NCI-H526 treated with DMSO at 0.1 percent for 48 hours (cell line): ENCODE measurements around the gene ZEB1.
"Not testable (repeated sequence)": the region's sequence is repeated elsewhere in the genome, so short reads cannot be mapped to it uniquely, and the experiment has no call there.

Source experiments
- DNase-seq: peaks from one replicate; lab custom pipeline; 2025; lab: John Stamatoyannopoulos, UW

Gene ZEB1

DNA sequence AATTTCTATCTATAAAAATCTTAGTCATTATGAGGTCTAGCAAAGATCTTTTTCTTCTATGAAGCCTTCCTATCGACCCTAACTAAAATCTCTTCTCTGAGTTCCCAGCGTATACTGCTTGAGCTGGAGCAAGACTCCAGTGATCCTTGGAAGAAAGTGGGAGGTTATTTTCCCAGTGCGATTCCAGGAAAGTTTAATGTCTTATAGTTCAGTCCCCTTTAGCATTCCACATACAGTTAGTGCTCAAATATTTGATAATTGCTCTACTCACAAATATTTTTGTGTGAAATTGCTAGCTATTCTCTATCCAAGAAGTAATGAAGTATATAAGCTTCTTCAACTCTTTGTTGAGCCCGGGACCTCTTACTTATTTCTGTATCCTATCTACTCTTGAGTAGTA, 47.7 kb downstream of the ZEB1 start:
- no peak for DNase-seq

- DNase-seq = no peak
Observed at GRCh38 chr10:31368724-31369123, 49.7 kb downstream of the ZEB1 start.

DNA sequence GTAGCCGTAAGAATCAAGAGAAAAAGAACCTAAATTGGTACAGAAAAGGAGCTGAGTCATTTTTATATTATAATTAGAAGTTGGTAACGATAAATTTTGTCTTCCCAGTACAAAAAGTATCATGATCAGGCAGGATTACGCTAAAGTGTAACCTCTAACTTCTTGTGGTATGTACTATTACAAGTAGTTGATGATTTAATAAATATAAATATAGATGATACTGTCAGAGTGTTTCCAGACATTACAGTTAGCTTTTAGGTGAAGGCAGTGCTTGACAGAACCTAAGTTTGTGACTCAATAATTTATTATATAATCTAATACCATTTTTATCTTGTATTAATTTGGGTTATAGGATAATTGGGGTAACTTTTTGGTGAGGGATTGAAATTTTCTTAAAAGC, 53.4 kb downstream of the ZEB1 start:
- DNase-seq = no peak

GRCh38 chr10:31374146-31374696, 55.2 kb downstream of the ZEB1 start:
- no peak for DNase-seq

DNA sequence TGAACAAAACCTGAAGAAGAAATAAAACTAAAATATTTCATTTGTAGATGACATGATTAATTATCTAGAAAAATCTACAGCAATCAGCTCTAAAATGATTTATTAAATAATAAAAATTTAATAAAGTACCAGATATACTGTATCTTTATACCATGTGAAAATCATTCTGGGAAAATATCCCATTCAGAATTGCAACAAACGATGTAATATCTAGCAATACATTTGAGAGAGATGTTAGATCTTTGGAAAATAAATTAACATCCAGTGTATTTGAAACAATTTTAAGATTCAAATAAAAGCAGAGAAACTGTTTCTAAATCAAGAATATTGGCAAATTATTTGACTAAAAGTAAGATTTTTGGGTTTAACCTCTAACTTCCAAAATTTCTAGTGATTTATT, 62.2 kb downstream of the ZEB1 start:
- no peak for DNase-seq

GRCh38 chr10:31381766-31382316, 62.8 kb downstream of the ZEB1 start:
- no peak for DNase-seq

- DNase-seq = no peak
Observed at GRCh38 chr10:31383810-31384588, 65.0 kb downstream of the ZEB1 start.

GRCh38 chr10:31384589-31384949, 65.6 kb downstream of the ZEB1 start:
- DNase-seq = no peak

DNA sequence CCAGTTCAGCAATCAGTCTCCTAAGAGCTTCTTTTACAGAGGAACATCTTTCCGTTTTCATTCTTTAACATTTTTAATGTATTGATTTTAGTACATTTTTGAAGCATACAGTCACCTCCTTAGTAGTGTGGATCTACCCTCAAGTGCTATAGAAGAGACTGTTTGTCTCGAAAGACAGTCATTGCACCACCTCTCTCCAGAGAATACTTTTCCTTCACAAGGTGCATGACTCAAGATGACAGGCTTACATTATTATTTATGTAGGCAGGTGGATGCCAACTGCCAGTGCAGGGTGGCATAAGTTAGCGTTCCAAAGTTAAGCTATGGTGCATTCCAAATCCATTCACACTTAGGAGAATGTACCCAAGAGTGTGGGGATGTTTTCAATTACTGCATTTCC, 71.8 kb downstream of the ZEB1 start:
- no peak for DNase-seq

DNA sequence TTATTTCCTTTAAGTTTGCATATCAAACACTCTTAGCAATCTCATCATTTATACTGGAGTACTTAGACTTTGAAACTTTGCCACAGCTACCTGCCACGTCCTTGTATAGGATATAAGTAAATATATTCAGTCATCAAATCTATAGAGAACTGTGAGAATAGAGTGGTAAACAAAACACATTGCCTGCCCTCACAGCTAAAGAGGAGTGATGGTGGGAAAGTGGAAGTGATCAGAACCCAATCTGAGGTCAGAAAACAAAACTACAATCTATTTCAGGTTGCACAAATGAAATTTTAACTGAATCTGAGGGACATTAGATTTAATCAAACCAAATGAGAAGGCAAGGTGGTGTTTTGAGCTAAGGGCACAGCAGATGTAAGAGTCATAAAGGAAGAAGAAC, 74.8 kb downstream of the ZEB1 start:
- DNase-seq = no peak

GRCh38 chr10:31395695-31396094, 76.7 kb downstream of the ZEB1 start:
- no peak for DNase-seq

GRCh38 chr10:31396376-31396775, 77.4 kb downstream of the ZEB1 start:
- DNase-seq = no peak

DNA sequence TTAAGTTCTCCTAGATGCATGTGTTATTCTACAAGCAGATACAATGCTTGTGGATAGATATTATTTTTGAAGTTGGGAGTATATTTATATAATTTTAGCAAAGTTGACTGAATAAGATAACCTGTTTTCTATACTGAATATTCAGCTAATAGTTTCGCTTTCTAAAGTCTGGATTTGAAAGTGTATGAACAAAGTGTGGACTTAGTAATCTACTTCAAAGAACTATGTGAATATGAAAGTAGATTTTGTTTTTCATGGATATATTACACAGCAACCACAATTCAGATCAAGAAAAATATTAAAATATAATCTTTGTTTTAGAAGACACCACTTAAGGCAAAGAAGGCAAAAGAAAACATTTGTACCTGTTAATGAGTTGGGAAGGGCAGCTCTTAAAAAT, 78.8 kb downstream of the ZEB1 start:
- no peak for DNase-seq

DNA sequence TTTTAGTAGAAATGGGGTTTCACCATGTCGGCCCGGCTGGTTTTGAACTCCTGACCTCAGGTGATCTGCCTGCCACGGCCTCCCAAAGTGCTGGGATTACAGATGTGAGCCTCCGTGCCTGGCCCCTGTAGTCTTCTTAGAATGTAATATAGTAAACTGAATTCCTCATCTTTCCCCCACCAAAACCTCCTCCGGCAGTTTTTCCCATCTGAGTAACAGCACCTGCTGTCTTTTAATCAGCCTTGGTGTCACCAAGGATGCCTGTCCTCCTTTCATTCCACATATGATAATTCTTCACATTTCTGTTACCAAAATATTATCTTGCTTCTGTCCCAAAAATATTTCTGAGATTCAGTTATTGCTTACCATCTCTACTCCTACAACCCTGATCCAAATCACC, 80.2 kb downstream of the ZEB1 start:
- DNase-seq = no peak

GRCh38 chr10:31399631-31400030, 80.6 kb downstream of the ZEB1 start:
- no peak for DNase-seq

DNA sequence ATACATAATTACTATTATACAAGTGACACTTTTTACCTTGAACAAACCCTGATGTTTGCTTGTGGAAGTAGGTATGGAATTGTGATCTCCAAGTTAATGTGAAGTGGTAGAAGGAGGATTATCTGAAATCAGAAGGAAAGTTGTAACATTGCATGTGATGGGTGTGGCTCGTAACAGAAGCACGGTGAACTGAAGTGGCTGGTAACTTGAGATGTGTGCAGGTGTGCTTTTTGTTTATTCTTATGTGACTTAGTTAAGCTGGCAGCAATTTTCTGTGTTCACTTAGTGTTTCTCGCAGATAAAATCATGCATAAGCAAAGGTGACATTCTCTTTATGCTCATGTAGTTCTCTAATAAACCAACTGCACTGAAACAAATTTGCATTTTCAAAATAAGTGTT, 82.3 kb downstream of the ZEB1 start:
- peak; percentile 76 for DNase-seq

- DNase-seq = no peak
Observed at GRCh38 chr10:31404640-31405039, 85.6 kb downstream of the ZEB1 start.

DNA sequence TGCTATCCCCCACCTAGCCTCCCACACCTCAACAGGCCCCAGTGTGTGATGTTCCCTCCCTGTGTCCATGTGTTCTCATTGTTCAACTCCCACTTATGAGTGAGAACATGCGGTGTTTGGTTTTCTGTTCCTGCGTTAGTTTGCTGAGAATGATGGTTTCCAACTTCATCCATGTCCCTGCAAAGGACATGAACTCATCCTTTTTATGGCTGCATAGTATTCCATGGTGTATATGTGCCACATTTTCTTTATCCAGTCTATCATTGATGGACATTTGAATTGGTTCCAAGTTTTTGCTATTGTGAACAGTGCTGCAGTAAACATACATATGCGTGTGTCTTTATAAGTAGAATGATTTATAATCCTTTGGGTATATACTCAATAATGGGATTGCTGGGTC, 86.8 kb downstream of the ZEB1 start:
- not testable (repeated sequence) for DNase-seq

DNA sequence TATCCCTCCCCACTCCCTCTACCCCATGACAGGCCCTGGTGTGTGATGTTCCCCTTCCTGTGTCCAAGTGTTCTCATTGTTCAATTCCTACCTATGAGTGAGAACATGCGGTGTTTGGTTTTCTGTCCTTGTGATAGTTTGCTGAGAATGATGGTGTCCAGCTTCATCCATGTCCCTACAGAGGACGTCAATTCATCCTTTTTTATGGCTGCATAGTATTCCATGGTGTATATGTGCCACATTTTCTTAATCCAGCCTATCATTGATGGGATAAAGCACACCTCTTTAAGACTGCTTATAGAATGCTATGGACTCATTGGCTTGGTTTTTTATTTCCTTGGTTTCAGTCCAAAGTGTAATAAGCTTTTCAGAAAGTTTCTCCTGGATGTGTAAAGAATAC, 93.4 kb downstream of the ZEB1 start:
- DNase-seq = not testable (repeated sequence)

DNA sequence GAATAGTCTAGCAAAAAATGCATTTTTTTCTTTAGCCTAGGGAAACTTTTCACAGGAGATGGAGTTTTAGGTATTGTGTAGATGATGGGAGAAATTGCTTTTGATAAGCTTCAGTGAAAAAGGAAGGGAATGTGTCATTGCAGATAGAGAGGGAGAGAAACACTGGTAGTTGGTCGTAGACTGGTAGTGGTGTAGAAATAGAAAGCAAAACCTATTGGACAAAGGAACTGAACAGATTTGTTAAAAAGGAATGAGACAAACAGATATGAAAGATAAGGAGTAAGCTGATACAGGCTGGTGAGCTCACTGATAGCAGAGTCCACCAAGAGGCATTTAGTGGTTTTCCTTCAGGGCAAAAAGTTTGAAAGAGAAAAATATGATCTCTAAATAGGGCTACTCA, 94.3 kb downstream of the ZEB1 start:
- DNase-seq = no peak

- no peak for DNase-seq
Observed at GRCh38 chr10:31418481-31418880, 99.5 kb downstream of the ZEB1 start.

GRCh38 chr10:31419394-31420063, 100.5 kb downstream of the ZEB1 start:
- no peak for DNase-seq

DNA sequence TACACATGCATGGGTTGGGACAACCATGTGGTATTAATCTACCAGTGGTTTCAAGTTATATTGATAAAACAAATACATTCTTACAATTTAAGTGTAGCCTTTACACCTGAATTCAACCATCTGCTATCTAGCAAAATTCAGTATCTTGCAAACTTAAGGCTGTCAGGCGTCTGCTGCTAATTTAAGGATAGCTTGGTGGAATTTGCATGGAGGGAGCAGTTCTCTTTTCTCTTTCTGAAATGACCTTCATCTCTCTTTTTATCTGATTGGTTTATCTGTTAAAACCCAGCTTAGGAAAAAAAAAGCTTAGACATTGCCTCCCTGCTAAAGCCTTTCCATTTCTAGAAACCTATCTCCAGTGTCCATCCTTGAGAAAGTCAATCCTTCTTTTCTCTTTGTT, 102.3 kb downstream of the ZEB1 start:
- DNase-seq = no peak
